WI38 (cell line): ENCODE measurements around the gene SKI.

ENCODE experiments used
- H3K4me3 ChIP-seq: 2 replicates; pipeline ENCODE4 v1.5.1; 2011; ENCODE audit warnings: low read depth, mild to moderate bottlenecking, control low read depth, low read length
- CTCF ChIP-seq: IDR thresholded peaks from 2 replicates; pipeline ENCODE4 v1.5.1; 2012; ENCODE audit warnings: low read depth, mild to moderate bottlenecking, control low read depth, low read length

SKI gene

GRCh38 chr1:2266301-2266975, 38.3 kb downstream of the SKI start:
- no peak overlapping the region for H3K4me3 ChIP-seq
- TF ChIP-seq CTCF, result no peak

- no peak overlapping the region for H3K4me3 ChIP-seq
- TF ChIP-seq CTCF, result no peak
Measured at GRCh38 chr1:2267051-2267830, 39.1 kb downstream of the SKI start.

- TF ChIP-seq CTCF, result no peak
- H3K4me3 ChIP-seq, result no peak overlapping the region
Measured at GRCh38 chr1:2267862-2268261, 39.7 kb downstream of the SKI start.

- no peak overlapping the region for H3K4me3 ChIP-seq
- no peak for TF ChIP-seq CTCF
Measured at GRCh38 chr1:2268285-2269056, 40.4 kb downstream of the SKI start.

GRCh38 chr1:2269193-2269921, 41.2 kb downstream of the SKI start:
- H3K4me3 ChIP-seq, result no peak overlapping the region
- TF ChIP-seq CTCF, result no peak

- no peak overlapping the region for H3K4me3 ChIP-seq
- no peak for TF ChIP-seq CTCF
Measured at GRCh38 chr1:2269922-2270259, 41.8 kb downstream of the SKI start.
